Vagina (tissue), 2 donors: ENCODE data around the gene FHIT.

Source experiments
- POLR2A ChIP-seq, 2 donors: fragments of 450-650 bp; IDR thresholded peaks; one replicate each; pipeline ENCODE4 v1.6.1; 2017; ENCODE audit warnings: antibody characterized with exemption in 2 of 2, mild to moderate bottlenecking in 2 of 2, moderate library complexity in 2 of 2
- POLR2AphosphoS5 ChIP-seq, 2 donors: sonication (generic); formaldehyde crosslinking; IDR thresholded peaks; one replicate each; pipeline ENCODE4 v1.9.0; 2017; ENCODE audit warnings: antibody characterized with exemption in 2 of 2, mild to moderate bottlenecking in 2 of 2, low read depth in 1 of 2; ENCODE audit not compliant: insufficient read depth in 1 of 2
- TF ChIP-seq, protein P1 (sequence below), 3 experiments: fragments of 450-650 bp in 2 of 3; fragments of 200-600 bp in 1 of 3; sonication (generic) in 1 of 3; IDR thresholded peaks; one replicate each; pipeline ENCODE4 v1.5.1; 2017 to 2019; ENCODE audit warnings: antibody characterized with exemption in 3 of 3, mild to moderate bottlenecking in 2 of 3, moderate library complexity in 2 of 3

DNA sequence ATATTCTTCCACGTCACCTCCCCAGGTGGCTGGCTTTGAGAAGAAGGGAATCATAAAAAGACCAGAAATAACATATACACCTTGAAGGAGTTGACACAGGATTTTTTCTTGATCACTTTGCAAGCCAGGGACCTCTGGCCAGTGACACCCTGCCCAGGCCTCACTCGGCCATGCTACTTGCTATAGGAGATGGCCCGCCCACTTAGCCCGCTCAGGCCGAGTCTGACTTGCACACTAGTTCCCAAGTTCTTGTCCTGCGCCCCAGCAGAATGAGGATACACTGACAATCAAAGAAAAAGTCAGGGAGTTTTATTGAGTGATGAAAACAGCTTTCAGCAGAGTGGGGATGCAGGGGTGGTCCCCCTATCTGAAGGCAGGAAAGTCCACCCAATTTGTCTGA, 1155.3 kb downstream of the FHIT start:
- TF ChIP-seq, protein P1, sequence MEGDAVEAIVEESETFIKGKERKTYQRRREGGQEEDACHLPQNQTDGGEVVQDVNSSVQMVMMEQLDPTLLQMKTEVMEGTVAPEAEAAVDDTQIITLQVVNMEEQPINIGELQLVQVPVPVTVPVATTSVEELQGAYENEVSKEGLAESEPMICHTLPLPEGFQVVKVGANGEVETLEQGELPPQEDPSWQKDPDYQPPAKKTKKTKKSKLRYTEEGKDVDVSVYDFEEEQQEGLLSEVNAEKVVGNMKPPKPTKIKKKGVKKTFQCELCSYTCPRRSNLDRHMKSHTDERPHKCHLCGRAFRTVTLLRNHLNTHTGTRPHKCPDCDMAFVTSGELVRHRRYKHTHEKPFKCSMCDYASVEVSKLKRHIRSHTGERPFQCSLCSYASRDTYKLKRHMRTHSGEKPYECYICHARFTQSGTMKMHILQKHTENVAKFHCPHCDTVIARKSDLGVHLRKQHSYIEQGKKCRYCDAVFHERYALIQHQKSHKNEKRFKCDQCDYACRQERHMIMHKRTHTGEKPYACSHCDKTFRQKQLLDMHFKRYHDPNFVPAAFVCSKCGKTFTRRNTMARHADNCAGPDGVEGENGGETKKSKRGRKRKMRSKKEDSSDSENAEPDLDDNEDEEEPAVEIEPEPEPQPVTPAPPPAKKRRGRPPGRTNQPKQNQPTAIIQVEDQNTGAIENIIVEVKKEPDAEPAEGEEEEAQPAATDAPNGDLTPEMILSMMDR (IDR thresholded peaks at IDR 0.05), result no peak
- TF ChIP-seq POLR2A (IDR thresholded peaks at IDR 0.05), result no peak
- no peak for TF ChIP-seq POLR2AphosphoS5 (IDR thresholded peaks at IDR 0.05; ENCODE audit: insufficient read depth in 1 of 2, low read depth in 1 of 2)
